Activated naive CD4-positive, alpha-beta T cell treated with anti-CD3 and anti-CD28 coated beads, Interleukin-2, amount 10 ng/mL, durations not matched to agents 7 days and 5 days (primary cell): ENCODE measurements around the gene ACD.
A peak's percentile ranks its signal among the peaks of the same experiment; 100 is the strongest.

Source experiments
- CTCF ChIA-PET: fragments of 350-600 bp; sonication (Branson Sonifier 250); formaldehyde crosslinking; loops from one replicate; lab custom pipeline; 2021; ENCODE audit warnings: antibody characterized with exemption; lab: Charles Lee
- DNase-seq: peaks from one replicate; pipeline ENCODE4 v3.0.0-alpha.2; 2020
- H3K27ac Mint-ChIP-seq: one replicate; pipeline ENCODE4 v1.8.0; 2021; ENCODE audit warnings: mild to moderate bottlenecking, moderate library complexity, mixed read lengths
- H3K27me3 Mint-ChIP-seq: one replicate; pipeline ENCODE4 v1.8.0; 2021; ENCODE audit warnings: mild to moderate bottlenecking, mixed read lengths
- H3K36me3 Mint-ChIP-seq: one replicate; pipeline ENCODE4 v1.8.0; 2021; ENCODE audit warnings: mixed read lengths
- H3K4me1 Mint-ChIP-seq: one replicate; pipeline ENCODE4 v1.8.0; 2021; ENCODE audit warnings: mixed read lengths
- H3K4me3 Mint-ChIP-seq: one replicate; pipeline ENCODE4 v1.8.0; 2021; ENCODE audit warnings: mild to moderate bottlenecking, moderate library complexity, mixed read lengths
- H3K9me3 Mint-ChIP-seq: one replicate; pipeline ENCODE4 v1.8.0; 2021; ENCODE audit warnings: mixed read lengths

The ACD gene

DNA sequence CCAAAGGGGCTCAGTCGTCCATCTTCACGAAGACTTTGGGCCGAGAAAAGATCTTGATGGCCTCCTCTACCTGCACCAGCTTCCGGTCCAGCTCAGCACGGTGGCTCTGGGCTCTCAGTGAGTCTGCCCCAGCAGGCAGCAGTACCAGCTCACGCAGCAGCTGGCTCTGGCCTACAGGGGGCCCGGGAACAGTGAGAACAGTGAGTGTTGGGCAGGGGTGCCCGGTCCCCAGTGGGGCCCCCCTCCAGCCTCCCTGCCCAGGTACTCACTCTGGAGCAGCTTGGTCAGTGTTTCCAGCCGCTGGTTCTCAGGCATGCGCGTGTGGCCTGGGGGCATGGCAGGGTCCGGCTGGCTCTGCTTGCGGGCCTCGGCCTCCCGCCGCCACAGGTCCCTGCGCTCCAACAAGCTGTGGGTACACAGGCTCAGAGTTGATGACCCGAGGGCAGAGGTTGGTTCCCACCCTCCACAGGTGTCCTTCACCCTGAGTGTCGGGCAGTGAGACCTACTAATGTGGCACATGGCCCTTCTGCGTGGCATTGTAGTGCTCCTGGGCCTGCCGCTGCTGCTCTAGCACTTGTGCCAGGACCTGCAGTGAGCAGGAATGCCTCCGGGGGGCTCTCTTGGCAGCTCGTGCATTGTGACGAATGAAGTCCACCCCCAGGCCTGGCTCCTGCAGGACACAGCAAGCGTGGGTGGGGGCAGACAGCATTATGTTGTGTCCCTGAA lies 3.3 kb upstream of the ACD start:
- peak; percentile 58 for DNase-seq
- Mint-ChIP-seq H3K27ac (no peak overlapping the region), H3K9me3 (no peaks in the 10 kb centered on the region), H3K27me3 (peaks cover 4% of the 10 kb centered on the region), H3K4me3 (no peak overlapping the region), H3K36me3 (peaks cover 13% of the 10 kb centered on the region), H3K4me1 (peaks cover 43% of the 10 kb centered on the region)
- CTCF ChIA-PET = interaction anchor here (0.5 to 10.0 kb wide), 10 partner anchors 9 to 279 kb away, joined by 3 to 151 read pairs (median 4); partner anchors contain the start of genes CARMIL2 and CTCF

DNA sequence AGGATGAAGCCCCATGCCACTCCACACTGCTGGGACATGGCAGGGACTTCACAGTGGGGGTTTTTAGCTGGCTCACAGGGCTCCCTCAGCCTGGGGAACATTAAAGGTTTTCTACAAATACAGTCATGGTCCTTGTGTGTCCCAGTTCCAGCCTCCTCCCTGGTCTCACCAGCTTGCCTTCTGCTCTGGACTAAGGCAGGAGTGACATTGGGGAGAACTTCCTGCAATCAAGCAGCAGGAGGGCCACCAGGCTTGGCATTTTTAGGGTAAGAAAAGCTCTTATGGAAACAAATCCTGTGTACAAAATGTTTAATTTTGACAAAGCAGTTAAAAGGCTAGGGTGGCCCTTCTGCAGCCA lies 2.6 kb upstream of the ACD start:
- CTCF ChIA-PET = interaction anchor here (1.1 to 10.0 kb wide), 8 partner anchors 10 to 280 kb away, joined by 3 to 151 read pairs (median 8); partner anchors contain the start of genes CARMIL2 and CTCF
- peak overlapping the region; percentile 23 for H3K4me3 Mint-ChIP-seq
- DNase-seq = no peak
- H3K27ac Mint-ChIP-seq = no peak overlapping the region
- no peaks in the 10 kb centered on the region for H3K9me3 Mint-ChIP-seq
- H3K27me3 Mint-ChIP-seq = peaks cover 4% of the 10 kb centered on the region
- peaks cover 43% of the 10 kb centered on the region for H3K4me1 Mint-ChIP-seq
- peaks cover 17% of the 10 kb centered on the region for H3K36me3 Mint-ChIP-seq

GRCh38 chr16:67661886-67662652 lies 2.0 kb upstream of the ACD start:
- no peak overlapping the region for H3K27ac Mint-ChIP-seq
- CTCF ChIA-PET = interaction anchor here (1.4 to 10.0 kb wide), 7 partner anchors 10 to 141 kb away, joined by 3 to 151 read pairs (median 15); partner anchors contain the start of genes CARMIL2 and CTCF
- H3K4me1 Mint-ChIP-seq = peaks cover 38% of the 10 kb centered on the region
- peak overlapping the region; percentile 95 for H3K4me3 Mint-ChIP-seq
- DNase-seq = no peak
- no peaks in the 10 kb centered on the region for H3K9me3 Mint-ChIP-seq
- peaks cover 19% of the 10 kb centered on the region for H3K36me3 Mint-ChIP-seq
- H3K27me3 Mint-ChIP-seq = peaks cover 4% of the 10 kb centered on the region

- H3K9me3 Mint-ChIP-seq = no peaks in the 10 kb centered on the region
- peak overlapping the region; percentile 86 for H3K27ac Mint-ChIP-seq
- CTCF ChIA-PET = interaction anchor here (0.6 to 4.9 kb wide), 4 partner anchors 17 to 141 kb away, joined by 4 to 33 read pairs (median 24); partner anchors contain the start of gene CARMIL2
- no peaks in the 10 kb centered on the region for H3K27me3 Mint-ChIP-seq
- DNase-seq = peak; percentile 51
- peak overlapping the region; percentile 95 for H3K4me3 Mint-ChIP-seq
- H3K36me3 Mint-ChIP-seq = peaks cover 19% of the 10 kb centered on the region
- H3K4me1 Mint-ChIP-seq = peaks cover 36% of the 10 kb centered on the region
These were observed 1.2 kb upstream of the ACD start for GRCh38 chr16:67661101-67661761.

GRCh38 chr16:67660564-67661028 lies 536 bp upstream of the ACD start, which contains the start of gene PARD6A:
Gene PARD6A (plus strand): TSS chr16:67660960. CDS start chr16:67661039, 79 bp downstream.
- Mint-ChIP-seq H3K4me1 (peaks cover 34% of the 10 kb centered on the region), H3K27ac (peak within 1 kb of the TSS; percentile 97)

GRCh38 chr16:67658849-67659674 lies 998 bp downstream of the ACD start:
- Mint-ChIP-seq H3K27ac (peak overlapping the region; percentile 97), H3K9me3 (no peaks in the 10 kb centered on the region), H3K27me3 (no peaks in the 10 kb centered on the region), H3K36me3 (peaks cover 23% of the 10 kb centered on the region), H3K4me1 (peaks cover 33% of the 10 kb centered on the region), H3K4me3 (peak overlapping the region; percentile 95)
- CTCF ChIA-PET = interaction anchor here (0.5 to 4.9 kb wide), 6 partner anchors 15 to 138 kb away, joined by 3 to 33 read pairs (median 14); partner anchors contain the start of genes CARMIL2 and CTCF
- no peak for DNase-seq

More at GRCh38 chr16:67660564-67661028, 536 bp upstream of the ACD start, which contains the start of gene PARD6A:
- Mint-ChIP-seq H3K27me3 (no peaks in the 10 kb centered on the region), H3K36me3 (peaks cover 22% of the 10 kb centered on the region), H3K4me3 (peak within 1 kb of the TSS; percentile 95), H3K9me3 (no peaks in the 10 kb centered on the region)
- DNase-seq = peak; percentile 98
- CTCF ChIA-PET = interaction anchor here (1.1 to 4.9 kb wide), 4 partner anchors 16 to 140 kb away, joined by 3 to 33 read pairs (median 24); partner anchors contain the start of gene CARMIL2

DNA sequence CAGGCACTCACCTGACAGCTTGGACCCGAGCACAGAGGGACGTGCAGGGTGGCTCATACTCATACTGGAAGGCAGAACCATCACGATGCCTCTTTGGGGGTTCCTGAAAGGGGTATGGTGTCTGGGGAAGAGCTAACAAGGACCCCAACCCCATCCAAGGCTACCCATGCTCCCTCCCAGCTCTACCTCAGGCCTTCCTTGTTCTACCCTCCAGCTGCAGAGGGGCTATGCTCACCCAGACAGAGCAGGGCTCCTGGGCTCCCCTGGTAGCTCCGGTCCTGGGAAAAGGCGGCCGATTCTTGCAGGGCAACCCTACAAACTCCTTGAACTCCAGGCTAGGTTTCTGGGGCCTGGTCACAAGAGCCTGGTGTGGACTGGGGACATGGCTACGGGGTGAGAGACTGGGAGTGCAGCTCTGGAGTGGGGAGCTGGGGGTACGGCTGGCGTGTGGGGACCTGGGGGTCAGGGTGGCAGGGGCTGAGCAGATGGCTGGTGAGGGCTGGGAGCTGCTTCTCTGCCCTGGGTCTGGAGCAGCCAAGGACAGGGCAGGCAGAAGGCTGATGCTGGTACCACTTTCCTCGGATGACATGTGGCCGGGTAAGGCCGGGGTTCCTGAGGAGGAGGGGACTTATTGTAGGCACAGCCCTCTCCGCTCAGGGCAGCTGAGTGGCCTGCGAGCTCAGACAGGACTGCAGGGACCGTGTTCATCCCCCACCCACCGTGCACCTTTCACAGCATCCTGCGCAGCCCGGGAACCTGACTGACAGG lies 2.1 kb downstream of the ACD start:
- Mint-ChIP-seq H3K36me3 (peaks cover 23% of the 10 kb centered on the region), H3K27me3 (no peaks in the 10 kb centered on the region), H3K27ac (no peak overlapping the region), H3K9me3 (no peaks in the 10 kb centered on the region), H3K4me3 (peak overlapping the region; percentile 95), H3K4me1 (peaks cover 32% of the 10 kb centered on the region)
- DNase-seq = no peak
- CTCF ChIA-PET = interaction anchor here (1.1 to 4.9 kb wide), 4 partner anchors 14 to 137 kb away, joined by 3 to 33 read pairs (median 24); partner anchors contain the start of genes CARMIL2 and CTCF

DNA sequence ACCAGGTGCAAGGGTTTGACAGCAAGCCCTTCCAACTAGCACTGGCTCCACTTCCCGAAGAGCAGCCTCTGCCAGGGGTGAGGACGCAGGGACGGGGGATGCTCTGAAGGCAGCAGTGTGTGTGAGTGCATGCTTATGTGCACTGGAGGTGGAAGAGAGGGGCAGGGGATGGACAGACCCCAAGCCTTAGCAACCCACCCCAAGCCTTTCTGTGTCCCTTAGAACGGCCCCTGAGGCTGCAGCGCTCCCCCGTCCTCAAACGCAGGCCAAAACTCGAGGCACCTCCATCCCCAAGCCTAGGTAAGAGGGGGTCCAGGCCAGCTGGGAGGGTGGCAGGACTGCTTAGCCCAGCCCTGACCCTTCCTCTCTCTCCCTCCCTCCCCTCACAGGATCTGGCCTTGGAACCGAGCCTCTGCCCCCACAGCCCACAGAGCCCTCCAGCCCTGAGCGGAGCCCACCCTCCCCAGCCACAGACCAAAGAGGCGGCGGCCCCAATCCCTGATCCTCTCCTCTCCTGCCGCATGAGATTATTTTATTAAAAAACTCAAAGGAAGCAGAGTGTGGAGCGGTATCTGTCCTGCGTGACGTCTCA lies 2.9 kb downstream of the ACD start:
- DNase-seq = no peak
- H3K9me3 Mint-ChIP-seq = no peaks in the 10 kb centered on the region
- no peaks in the 10 kb centered on the region for H3K27me3 Mint-ChIP-seq
- H3K4me1 Mint-ChIP-seq = peaks cover 31% of the 10 kb centered on the region
- CTCF ChIA-PET = interaction anchor here (1.1 to 4.9 kb wide), 5 partner anchors 13 to 137 kb away, joined by 3 to 33 read pairs (median 22); partner anchors contain the start of genes CARMIL2 and CTCF
- peaks cover 24% of the 10 kb centered on the region for H3K36me3 Mint-ChIP-seq
- no peak overlapping the region for H3K27ac Mint-ChIP-seq
- no peak overlapping the region for H3K4me3 Mint-ChIP-seq

DNA sequence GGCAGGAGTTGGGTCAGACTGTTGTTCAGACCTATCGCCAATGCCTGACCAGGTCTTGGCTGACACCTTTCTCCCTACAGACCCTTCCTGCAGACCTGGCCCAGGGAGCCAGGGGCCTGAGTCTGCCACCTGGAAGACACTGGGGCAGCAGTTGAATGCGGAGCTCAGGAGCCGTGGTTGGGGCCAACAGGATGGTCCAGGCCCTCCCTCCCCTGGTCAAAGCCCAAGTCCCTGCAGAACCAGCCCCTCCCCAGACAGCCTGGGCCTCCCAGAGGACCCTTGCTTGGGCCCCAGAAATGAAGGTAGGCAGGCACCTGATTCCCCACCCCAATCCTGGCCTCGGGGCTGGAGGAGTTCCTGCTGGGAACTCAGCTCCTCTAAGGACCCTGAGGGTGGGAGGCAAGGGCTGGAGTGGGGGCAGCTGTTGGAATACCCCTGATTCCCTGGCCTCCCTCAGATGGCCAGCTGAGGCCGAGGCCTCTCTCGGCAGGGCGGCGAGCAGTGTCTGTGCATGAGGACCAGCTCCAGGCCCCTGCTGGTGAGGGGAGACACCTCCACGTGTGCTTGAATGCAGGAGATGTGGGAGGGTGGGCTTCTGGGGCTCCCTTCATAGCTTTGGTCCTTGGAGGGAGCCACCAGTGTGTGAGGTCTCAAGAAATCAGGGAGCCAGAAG lies 3.6 kb downstream of the ACD start:
- peaks cover 31% of the 10 kb centered on the region for H3K36me3 Mint-ChIP-seq
- no peak overlapping the region for H3K4me3 Mint-ChIP-seq
- CTCF ChIA-PET = interaction anchor here (1.0 to 1.3 kb wide), 3 partner anchors 11 to 127 kb away, joined by 3 to 5 read pairs (median 3); partner anchors contain the start of gene CARMIL2

DNA sequence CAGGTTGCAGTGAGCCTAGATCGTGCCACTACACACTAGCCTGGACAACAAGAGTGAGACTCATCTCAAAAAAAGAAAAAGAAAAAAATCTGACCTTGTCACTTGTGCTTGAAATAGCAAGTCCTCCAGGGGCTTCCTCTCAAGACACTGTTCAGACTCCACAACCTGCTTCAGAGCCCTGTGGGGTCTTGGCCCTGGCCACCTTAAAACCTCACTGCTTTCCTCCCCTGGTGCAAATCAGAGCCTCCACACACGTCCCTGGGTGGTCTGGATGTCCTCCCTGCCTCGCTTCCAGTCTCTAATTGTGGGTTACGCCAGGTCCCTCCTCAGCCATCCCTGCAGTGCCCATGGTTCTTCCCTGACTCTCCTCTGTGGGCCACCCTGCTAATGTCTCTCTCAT lies 4.7 kb downstream of the ACD start:
- Mint-ChIP-seq H3K27me3 (no peaks in the 10 kb centered on the region), H3K36me3 (peaks cover 41% of the 10 kb centered on the region), H3K4me1 (peaks cover 21% of the 10 kb centered on the region), H3K4me3 (no peak overlapping the region), H3K9me3 (no peaks in the 10 kb centered on the region), H3K27ac (peak overlapping the region; percentile 24)
- no peak for DNase-seq
- CTCF ChIA-PET = interaction anchor here (1.3 kb wide), 1 partner anchor 10 kb away, joined by 5 read pairs; the partner anchor contains the start of gene CARMIL2

More for the DNA sequence above, 3.6 kb downstream of the ACD start:
- no peaks in the 10 kb centered on the region for H3K9me3 Mint-ChIP-seq
- H3K27ac Mint-ChIP-seq = no peak overlapping the region
- peaks cover 26% of the 10 kb centered on the region for H3K4me1 Mint-ChIP-seq
- H3K27me3 Mint-ChIP-seq = no peaks in the 10 kb centered on the region
- DNase-seq = no peak

GRCh38 chr16:67654403-67654911 lies 5.6 kb downstream of the ACD start:
- CTCF ChIA-PET = no interaction called here
- Mint-ChIP-seq H3K9me3 (no peaks in the 10 kb centered on the region), H3K4me3 (no peak overlapping the region), H3K27me3 (no peaks in the 10 kb centered on the region), H3K4me1 (peaks cover 24% of the 10 kb centered on the region), H3K36me3 (peaks cover 48% of the 10 kb centered on the region), H3K27ac (no peak overlapping the region)
- no peak for DNase-seq
